Liver (tissue), 9 donors: Measurements from ENCODE around the gene STYX. TPM values are rescaled to one million over a fixed set of nuclear protein-coding genes. Genes with fewer than 3 reads are reported as not detected.

Experiments used
- DNase-seq: peaks from one replicate; pipeline ENCODE4 v3.0.0-alpha.2; 2017; ENCODE audit warnings: low spot score
- H3K27ac ChIP-seq, 2 donors: one replicate each; pipeline ENCODE4 v1.7.0; 2013; ENCODE audit warnings: inconsistent platforms in 2 of 2, low read length in 2 of 2, control low read depth in 1 of 2, low read depth in 1 of 2, mild to moderate bottlenecking in 1 of 2
- H3K27me3 ChIP-seq, 4 donors: one replicate each; pipeline versions ENCODE4 v1.6.1 to v1.7.0; 2013; ENCODE audit warnings: low read length in 3 of 4, inconsistent platforms in 1 of 4, mild to moderate bottlenecking in 1 of 4, moderate library complexity in 1 of 4; ENCODE audit not compliant: control insufficient read depth in 4 of 4, insufficient read depth in 4 of 4
- H3K36me3 ChIP-seq, 4 donors: one replicate each; pipeline versions ENCODE4 v1.6.1 to v1.7.0; 2013; ENCODE audit warnings: low read length in 3 of 4, mild to moderate bottlenecking in 3 of 4, low read depth in 1 of 4, moderate library complexity in 1 of 4; ENCODE audit not compliant: control insufficient read depth in 4 of 4, insufficient read depth in 3 of 4
- H3K4me1 ChIP-seq, 4 donors: one replicate each; pipeline versions ENCODE4 v1.6.1 to v1.7.0; 2013; ENCODE audit warnings: low read length in 3 of 4, mild to moderate bottlenecking in 3 of 4, moderate library complexity in 1 of 4; ENCODE audit not compliant: control insufficient read depth in 4 of 4, insufficient read depth in 4 of 4
- H3K4me3 ChIP-seq, 3 donors: one replicate each; pipeline versions ENCODE4 v1.6.1 to v1.7.0; 2013; ENCODE audit warnings: low read length in 3 of 3, control low read depth in 1 of 3, low read depth in 1 of 3, mild to moderate bottlenecking in 1 of 3
- H3K9ac ChIP-seq, 2 donors: one replicate each; pipeline ENCODE4 v1.7.0; 2013; ENCODE audit warnings: low read length in 2 of 2, mild to moderate bottlenecking in 2 of 2, moderate library complexity in 2 of 2, control low read depth in 1 of 2, low read depth in 1 of 2
- H3K9me3 ChIP-seq, 4 donors: one replicate each; pipeline versions ENCODE4 v1.6.1 to v1.7.0; 2013; ENCODE audit warnings: low read length in 3 of 4; ENCODE audit not compliant: control insufficient read depth in 4 of 4
- CTCF ChIP-seq: fragments of 150-350 bp; IDR thresholded peaks from 2 replicates; pipeline ENCODE4 v1.5.1; 2017; ENCODE audit warnings: improper control_type of control experiment, low read depth, low read length; ENCODE audit not compliant: missing input control
- EGR1 ChIP-seq, 2 donors: IDR thresholded peaks; 2 replicates each; pipeline ENCODE4 v1.6.1; 2016 to 2018; ENCODE audit warnings: antibody characterized with exemption in 2 of 2, low read depth in 2 of 2
- FOXA1 ChIP-seq: IDR thresholded peaks from 2 replicates; pipeline ENCODE4 v1.6.1; 2016; ENCODE audit warnings: antibody characterized with exemption
- FOXA2 ChIP-seq: IDR thresholded peaks from 2 replicates; pipeline ENCODE4 v1.6.1; 2016; ENCODE audit warnings: antibody characterized with exemption
- GABPA ChIP-seq, 2 donors: IDR thresholded peaks in 1 of 2; conservative IDR thresholded peaks in 1 of 2; 2 replicates each; pipeline ENCODE4 v1.6.1; 2016; ENCODE audit warnings: antibody characterized with exemption in 2 of 2, mild to moderate bottlenecking in 1 of 2, moderate library complexity in 1 of 2
- HNF4A ChIP-seq, 2 donors: conservative IDR thresholded peaks; 2 replicates each; pipeline ENCODE4 v1.6.1; 2016; ENCODE audit warnings: antibody characterized with exemption in 2 of 2, mild to moderate bottlenecking in 2 of 2
- HNF4G ChIP-seq: IDR thresholded peaks from 2 replicates; pipeline ENCODE4 v1.6.1; 2016; ENCODE audit warnings: antibody characterized with exemption
- JUND ChIP-seq, 2 donors: IDR thresholded peaks; 2 replicates each; pipeline ENCODE4 v1.6.1; 2016; ENCODE audit warnings: antibody characterized with exemption in 2 of 2
- NR2F2 ChIP-seq: IDR thresholded peaks from 2 replicates; pipeline ENCODE4 v1.6.1; 2016; ENCODE audit warnings: antibody characterized with exemption
- RAD21 ChIP-seq, 2 donors: IDR thresholded peaks; 2 replicates each; pipeline ENCODE4 v1.6.1; 2016; ENCODE audit warnings: antibody characterized with exemption in 2 of 2, mild to moderate bottlenecking in 2 of 2
- RXRA ChIP-seq, 2 donors: IDR thresholded peaks; 2 replicates each; pipeline ENCODE4 v1.6.1; 2017 to 2018; ENCODE audit warnings: antibody characterized with exemption in 2 of 2, mild to moderate bottlenecking in 1 of 2
- SP1 ChIP-seq: IDR thresholded peaks from 2 replicates; pipeline ENCODE4 v1.6.1; 2018; ENCODE audit warnings: antibody characterized with exemption, mild to moderate bottlenecking
- TAF1 ChIP-seq: conservative IDR thresholded peaks from 2 replicates; pipeline ENCODE4 v1.6.1; 2016; ENCODE audit warnings: antibody characterized with exemption, mild to moderate bottlenecking
- YY1 ChIP-seq: IDR thresholded peaks from 2 replicates; pipeline ENCODE4 v1.6.1; 2016; ENCODE audit warnings: antibody characterized with exemption, mild to moderate bottlenecking
- WGBS: extraction: QIAGEN DNeasy Blood & Tissue Kit; methylation state at CpG from one replicate; pipeline ENCODE4 v1.1.7; 2013; 5-methylcytosine and 5-hydroxymethylcytosine counted together
- polyA plus RNA-seq, 2 donors: library from polyadenylated mRNA; stranded (reverse) in 1 of 2; unstranded in 1 of 2; fragments of 200-250 nt in 1 of 2; fragments of >200 nt in 1 of 2; fragmentation: Nextera tagmentation in 1 of 2; extraction: Ambion mirVana in 1 of 2; gene quantifications; one replicate each; pipeline versions ENCODE4 v1.2.1 to v1.2.3, GENCODE V29; 2013 to 2015
- total RNA-seq, 2 donors: library from RNA; depleted of rRNA; stranded (reverse); fragments of >200 nt; gene quantifications; one replicate each; pipeline ENCODE4 v1.2.3, GENCODE V29; 2014
- TF ChIP-seq, protein P1 (sequence below): IDR thresholded peaks from 2 replicates; pipeline ENCODE4 v1.6.1; 2016; ENCODE audit warnings: antibody characterized with exemption, mild to moderate bottlenecking
- TF ChIP-seq, protein P2 (sequence below): IDR thresholded peaks from 2 replicates; pipeline ENCODE4 v1.6.1; 2016; ENCODE audit warnings: antibody characterized with exemption
- TF ChIP-seq, protein P3 (sequence below): IDR thresholded peaks from 2 replicates; pipeline ENCODE4 v1.6.1; 2016; ENCODE audit warnings: antibody characterized with exemption
- TF ChIP-seq, protein P4 (sequence below): IDR thresholded peaks from 2 replicates; pipeline ENCODE4 v1.6.1; 2016; ENCODE audit warnings: antibody characterized with exemption
- donor health status: healthy.
- donor health status: healthy.
- donor health status: healthy.
- donor health status: healthy.
- donor health status: healthy.

Gene STYX
- total and polyA plus RNA-seq, 4 donors: 5.9 to 21.2 (median 17.3) TPM

DNA sequence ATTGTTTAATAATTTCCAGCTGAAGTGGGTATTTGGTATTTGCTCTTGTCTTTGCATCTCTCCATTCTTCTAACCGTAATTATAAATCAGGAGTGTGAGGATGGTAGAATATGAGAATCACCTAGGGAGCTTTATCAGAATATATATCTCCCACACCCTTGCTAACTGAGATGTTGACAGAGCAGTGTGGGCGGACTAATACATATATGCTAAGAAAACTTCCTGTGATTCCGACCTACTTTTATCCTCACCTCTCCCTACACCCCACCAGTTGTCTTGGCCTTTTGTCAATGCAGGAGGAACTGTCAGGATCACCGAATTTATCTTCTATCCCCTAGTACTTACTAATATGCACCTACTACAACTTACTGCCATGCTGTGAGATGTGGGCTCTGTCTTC is 76.1 kb downstream of the STYX start (continued):
- TF ChIP-seq HNF4A (conservative IDR thresholded peaks at IDR 0.05) (no peak), CTCF (no peak), RXRA (IDR thresholded peaks at IDR 0.05) (no peak), FOXA1 (no peak)

DNA sequence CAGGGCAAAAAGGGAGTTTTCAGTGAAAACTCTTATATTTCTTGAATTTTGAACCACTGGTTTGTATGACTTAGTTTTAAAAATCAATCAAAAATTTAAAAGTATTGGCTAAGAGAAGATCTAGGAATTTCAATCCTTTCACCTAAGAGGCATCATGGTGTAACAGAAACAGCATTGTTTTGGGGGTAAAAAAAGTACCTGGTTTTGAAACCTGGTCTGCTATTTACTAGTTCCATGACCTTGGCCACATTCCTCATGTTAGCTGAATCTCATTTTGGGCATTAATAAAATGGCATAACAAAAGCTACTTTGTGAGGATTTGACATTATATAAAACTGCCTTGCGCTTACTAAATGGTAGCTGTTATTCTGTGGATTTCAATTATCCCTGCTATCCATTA is 78.1 kb downstream of the STYX start:
- Histone ChIP-seq H3K27me3 (no peaks in the 10 kb centered on the region), H3K4me1 (no peaks in the 10 kb centered on the region), H3K9me3 (no peaks in the 10 kb centered on the region), H3K9ac (no peak overlapping the region), H3K36me3 (no peaks in the 10 kb centered on the region), H3K27ac (no peak overlapping the region), H3K4me3 (no peak overlapping the region)
- TF ChIP-seq EGR1 (IDR thresholded peaks at IDR 0.05; ENCODE audit: low read depth in 2 of 2) (no peak), CTCF (no peak), HNF4G (no peak), HNF4A (conservative IDR thresholded peaks at IDR 0.05) (no peak), GABPA (IDR thresholded peaks at IDR 0.05 in 1 of 2, conservative IDR thresholded peaks at IDR 0.05 in 1 of 2) (no peak), RAD21 (IDR thresholded peaks at IDR 0.05) (no peak), RXRA (IDR thresholded peaks at IDR 0.05) (no peak), FOXA2 (no peak), TAF1 (no peak), SP1 (no peak), FOXA1 (no peak), NR2F2 (no peak), YY1 (no peak), JUND (IDR thresholded peaks at IDR 0.05) (no peak)
- TF ChIP-seq, protein P1, sequence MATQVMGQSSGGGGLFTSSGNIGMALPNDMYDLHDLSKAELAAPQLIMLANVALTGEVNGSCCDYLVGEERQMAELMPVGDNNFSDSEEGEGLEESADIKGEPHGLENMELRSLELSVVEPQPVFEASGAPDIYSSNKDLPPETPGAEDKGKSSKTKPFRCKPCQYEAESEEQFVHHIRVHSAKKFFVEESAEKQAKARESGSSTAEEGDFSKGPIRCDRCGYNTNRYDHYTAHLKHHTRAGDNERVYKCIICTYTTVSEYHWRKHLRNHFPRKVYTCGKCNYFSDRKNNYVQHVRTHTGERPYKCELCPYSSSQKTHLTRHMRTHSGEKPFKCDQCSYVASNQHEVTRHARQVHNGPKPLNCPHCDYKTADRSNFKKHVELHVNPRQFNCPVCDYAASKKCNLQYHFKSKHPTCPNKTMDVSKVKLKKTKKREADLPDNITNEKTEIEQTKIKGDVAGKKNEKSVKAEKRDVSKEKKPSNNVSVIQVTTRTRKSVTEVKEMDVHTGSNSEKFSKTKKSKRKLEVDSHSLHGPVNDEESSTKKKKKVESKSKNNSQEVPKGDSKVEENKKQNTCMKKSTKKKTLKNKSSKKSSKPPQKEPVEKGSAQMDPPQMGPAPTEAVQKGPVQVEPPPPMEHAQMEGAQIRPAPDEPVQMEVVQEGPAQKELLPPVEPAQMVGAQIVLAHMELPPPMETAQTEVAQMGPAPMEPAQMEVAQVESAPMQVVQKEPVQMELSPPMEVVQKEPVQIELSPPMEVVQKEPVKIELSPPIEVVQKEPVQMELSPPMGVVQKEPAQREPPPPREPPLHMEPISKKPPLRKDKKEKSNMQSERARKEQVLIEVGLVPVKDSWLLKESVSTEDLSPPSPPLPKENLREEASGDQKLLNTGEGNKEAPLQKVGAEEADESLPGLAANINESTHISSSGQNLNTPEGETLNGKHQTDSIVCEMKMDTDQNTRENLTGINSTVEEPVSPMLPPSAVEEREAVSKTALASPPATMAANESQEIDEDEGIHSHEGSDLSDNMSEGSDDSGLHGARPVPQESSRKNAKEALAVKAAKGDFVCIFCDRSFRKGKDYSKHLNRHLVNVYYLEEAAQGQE: no peak
- TF ChIP-seq, protein P2, sequence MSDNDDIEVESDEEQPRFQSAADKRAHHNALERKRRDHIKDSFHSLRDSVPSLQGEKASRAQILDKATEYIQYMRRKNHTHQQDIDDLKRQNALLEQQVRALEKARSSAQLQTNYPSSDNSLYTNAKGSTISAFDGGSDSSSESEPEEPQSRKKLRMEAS: no peak
- TF ChIP-seq, protein P3, sequence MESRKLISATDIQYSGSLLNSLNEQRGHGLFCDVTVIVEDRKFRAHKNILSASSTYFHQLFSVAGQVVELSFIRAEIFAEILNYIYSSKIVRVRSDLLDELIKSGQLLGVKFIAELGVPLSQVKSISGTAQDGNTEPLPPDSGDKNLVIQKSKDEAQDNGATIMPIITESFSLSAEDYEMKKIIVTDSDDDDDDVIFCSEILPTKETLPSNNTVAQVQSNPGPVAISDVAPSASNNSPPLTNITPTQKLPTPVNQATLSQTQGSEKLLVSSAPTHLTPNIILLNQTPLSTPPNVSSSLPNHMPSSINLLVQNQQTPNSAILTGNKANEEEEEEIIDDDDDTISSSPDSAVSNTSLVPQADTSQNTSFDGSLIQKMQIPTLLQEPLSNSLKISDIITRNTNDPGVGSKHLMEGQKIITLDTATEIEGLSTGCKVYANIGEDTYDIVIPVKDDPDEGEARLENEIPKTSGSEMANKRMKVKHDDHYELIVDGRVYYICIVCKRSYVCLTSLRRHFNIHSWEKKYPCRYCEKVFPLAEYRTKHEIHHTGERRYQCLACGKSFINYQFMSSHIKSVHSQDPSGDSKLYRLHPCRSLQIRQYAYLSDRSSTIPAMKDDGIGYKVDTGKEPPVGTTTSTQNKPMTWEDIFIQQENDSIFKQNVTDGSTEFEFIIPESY: no peak
- TF ChIP-seq, protein P4, sequence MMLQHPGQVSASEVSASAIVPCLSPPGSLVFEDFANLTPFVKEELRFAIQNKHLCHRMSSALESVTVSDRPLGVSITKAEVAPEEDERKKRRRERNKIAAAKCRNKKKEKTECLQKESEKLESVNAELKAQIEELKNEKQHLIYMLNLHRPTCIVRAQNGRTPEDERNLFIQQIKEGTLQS: no peak
- WGBS: 91% methylated on average over 1 of the region's 1 CpG
- no peak for DNase-seq
